OCI-M2 (cell line): ENCODE results near the gene UBALD1.
"Not testable (repeated sequence)": the region's sequence is repeated elsewhere in the genome, so short reads cannot be mapped to it uniquely, and the experiment has no call there.

ENCODE experiments used
- DNase-seq: peaks from one replicate; lab custom pipeline; 2025; ENCODE audit not compliant: unreplicated experiment; lab: John Stamatoyannopoulos, UW

UBALD1 gene

DNA sequence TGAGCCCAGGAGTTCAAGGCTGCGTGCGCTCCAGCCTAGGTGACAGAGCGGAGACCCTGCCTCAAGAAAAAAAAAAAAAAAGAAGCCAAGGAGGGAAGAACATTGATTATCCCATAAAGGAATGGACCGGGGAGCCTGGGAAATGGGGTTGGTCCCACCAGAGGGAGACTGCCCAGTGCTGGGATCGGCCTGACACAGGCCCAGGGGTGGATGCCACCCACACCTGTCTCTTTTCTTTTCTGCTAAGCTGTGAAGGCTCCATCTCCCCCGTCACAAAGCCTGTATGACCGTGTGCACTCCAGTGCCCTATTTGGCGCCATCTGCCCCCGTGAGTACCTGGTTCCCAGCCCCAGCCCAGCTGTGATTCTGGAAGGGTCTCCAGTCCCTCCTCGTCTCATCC is 15.7 kb downstream of the UBALD1 start:
- DNase-seq, result no peak

- DNase-seq, result no peak
These were observed 17.5 kb downstream of the UBALD1 start for GRCh38 chr16:4597174-4597573.

DNA sequence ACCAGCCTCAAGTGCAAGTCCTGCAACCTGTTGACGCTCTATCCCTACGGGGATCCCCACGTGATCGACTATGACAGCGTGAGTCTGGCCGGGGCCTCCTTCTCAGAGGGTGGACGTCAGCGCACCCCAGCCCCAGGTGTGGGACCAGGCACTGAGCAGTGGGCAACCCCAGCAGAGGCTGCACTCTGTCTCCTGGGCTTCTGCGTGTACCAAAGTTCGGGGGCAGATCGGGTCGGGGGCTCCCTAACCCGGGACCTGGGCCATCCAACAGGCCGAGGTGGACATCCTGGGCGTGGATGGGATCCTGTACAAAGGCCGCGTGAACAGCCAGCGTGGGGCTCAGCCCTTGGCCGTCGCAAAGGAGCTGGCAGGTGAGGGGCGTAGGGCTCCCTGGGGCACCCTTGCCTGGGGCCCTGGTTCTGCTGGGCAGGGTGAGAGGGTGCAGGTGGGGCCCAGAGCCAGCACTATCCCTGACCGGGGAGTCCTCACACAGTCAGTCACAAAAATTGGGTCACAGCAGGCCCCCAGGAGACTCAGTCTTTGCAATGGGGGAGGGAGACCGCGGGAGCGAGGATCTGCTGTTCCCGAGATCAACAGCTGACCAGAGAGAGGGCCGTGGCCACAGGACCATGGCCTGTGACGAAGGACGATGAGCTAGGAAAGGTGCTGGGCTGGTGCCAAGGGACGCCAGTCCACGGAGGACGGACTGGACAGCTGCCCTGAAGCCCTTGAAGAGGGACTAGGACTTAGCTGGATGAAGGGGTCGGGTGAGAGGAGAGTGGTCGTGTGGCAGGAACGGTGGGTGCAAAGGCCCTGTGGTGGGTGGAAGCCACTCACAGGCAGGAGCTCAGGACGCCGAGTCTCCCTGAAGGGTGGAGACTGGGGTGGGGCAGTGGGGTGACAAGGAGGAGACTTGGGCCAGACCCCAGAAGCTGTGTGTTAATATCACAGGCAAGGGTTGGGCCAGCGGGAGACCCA is 20.0 kb downstream of the UBALD1 start:
- DNase-seq, result no peak

DNA sequence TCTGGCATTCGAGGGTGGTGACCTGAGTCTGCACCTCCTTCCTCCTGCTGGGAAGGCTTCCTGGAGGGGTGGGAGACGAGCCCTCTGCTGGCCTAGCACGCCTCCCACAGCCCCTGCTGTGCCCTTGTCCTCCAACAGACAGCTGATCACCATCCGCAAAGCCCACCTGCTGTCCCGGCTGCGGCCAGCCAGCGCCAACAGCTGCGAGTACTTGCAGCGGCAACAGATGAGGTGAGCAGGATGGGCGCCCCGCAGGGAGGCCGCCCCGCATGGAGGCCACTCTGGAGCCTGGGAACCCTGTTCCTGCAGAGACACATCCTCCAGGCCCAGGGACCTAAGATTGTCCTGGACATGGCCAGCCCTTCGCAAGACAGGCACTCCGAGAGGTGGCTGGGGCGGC is 21.6 kb downstream of the UBALD1 start:
- no peak for DNase-seq

- DNase-seq, result no peak
These were observed 22.8 kb downstream of the UBALD1 start for GRCh38 chr16:4591706-4592470.

DNA sequence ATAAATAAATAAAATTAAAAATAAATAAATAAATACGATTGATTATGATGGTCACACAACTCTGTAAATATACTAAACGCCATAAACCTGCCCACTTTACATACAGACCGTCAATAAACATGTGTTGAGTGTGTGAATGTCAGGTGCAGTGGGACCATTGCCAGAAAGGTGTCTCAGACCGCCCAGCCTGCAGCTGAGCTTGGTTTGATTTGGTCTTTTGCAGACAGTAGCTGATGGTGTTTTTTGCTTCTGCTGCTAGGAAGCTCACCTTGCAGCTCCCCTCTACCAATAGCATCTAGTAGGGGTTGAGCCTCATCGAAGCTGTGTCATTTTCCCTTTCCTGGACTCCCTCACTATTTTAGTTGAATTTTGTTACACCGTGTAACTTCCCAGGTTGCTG is 23.5 kb downstream of the UBALD1 start:
- no peak for DNase-seq

GRCh38 chr16:4588961-4589360 is 25.7 kb downstream of the UBALD1 start:
- DNase-seq, result no peak

DNA sequence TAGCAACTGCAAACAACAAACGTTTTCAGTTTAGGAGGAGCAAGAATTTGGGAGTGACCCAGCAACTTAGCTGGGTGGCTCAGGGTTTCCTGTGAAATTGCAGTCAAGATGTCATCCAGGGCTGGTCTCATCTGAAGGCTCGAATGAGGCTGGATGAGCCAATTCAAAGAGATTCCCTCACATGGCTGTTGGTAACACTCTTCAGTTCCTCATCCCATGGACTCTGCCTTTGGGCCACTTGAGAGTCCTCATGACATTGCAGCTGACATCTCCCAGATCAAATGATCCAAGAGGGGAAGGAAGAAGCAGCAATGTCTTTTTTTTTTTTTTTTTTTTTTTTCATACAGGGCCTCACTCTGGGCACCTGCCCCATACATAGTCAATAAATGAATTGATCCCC is 26.3 kb downstream of the UBALD1 start:
- DNase-seq, result no peak

DNA sequence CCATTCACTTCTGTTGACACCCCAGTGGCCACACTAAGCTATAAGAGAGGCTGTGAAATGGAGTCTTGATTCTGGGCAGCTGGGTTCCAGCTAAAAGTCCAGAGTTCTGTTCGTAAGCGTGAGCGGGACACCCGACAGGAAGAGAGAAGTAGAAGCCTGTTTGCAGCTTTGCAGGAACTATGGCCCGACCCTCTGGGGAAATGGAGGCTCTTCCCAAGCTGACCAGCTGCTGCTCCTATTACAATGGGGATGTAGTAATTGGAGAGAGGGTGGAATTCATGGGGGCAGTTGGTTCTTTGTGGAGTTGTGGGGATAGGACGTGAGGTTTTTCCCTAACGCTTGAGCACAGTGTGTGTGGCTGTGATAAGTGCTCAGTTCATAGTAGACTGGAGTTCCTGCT is 28.4 kb downstream of the UBALD1 start:
- no peak for DNase-seq

GRCh38 chr16:4583906-4584305 is 30.8 kb downstream of the UBALD1 start:
- DNase-seq, result no peak

DNA sequence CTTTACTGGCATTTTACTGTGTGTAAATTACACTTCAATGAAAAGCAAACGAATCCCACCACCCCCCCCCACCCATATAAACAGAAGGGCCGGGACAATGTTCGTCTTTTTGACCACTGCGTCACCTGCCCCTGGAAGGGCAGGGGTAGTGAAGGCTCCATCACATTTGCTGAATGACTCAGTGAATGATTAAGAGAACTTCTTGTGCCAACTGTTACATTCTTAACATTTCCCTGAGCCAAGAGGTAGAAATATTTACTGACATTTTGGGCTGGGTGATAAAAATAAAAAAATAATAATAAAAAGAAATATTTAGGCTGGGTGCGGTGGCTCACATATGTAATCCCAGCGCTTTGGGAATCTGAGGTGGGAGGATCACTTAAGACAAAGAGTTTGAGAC is 34.4 kb downstream of the UBALD1 start:
- DNase-seq, result no peak

GRCh38 chr16:4578961-4579530 is 35.6 kb downstream of the UBALD1 start:
- no peak for DNase-seq

GRCh38 chr16:4576008-4576407 is 38.7 kb downstream of the UBALD1 start:
- DNase-seq, result no peak

DNA sequence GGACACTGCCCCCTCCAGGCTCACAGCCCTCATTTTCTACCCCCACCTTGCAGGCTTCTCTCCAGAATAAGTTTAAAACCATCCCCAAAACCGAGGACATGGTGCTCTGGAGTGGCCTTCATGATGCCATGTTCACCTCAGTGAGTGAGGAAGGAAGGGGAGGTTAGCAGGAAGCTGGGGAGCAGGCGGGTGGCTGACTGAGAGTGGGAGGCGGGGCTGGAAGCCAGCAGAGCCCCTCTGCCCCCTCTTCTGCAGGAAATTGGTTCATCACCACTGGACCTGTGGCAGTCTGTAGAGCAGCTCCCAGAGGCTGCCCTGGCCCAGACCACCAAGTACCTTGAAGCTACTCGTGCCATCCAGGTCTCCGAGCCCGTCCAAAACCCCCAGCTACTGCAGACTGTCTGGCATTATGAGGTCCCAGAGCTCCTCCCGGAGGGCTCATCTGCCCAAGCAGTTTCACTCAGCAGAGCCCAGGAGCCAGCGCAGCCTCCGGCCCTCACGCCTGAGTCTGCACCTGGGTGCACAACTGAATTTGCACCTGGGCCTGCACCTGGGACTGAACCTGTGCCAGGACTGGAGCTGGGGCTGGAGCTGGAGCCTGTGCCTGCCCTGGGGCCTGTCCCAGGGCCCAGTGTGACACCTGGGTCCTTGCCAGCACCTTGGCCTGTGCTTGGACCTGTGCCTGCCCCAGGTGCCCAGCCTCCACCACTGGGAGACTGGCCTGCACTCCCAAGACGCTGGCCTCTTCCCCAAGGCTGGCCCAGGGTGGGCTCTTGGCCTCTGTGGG is 39.6 kb downstream of the UBALD1 start:
- DNase-seq, result no peak

GRCh38 chr16:4573926-4574325 is 40.8 kb downstream of the UBALD1 start:
- DNase-seq, result not testable (repeated sequence)

GRCh38 chr16:4572715-4573114 is 42.0 kb downstream of the UBALD1 start:
- DNase-seq, result no peak

DNA sequence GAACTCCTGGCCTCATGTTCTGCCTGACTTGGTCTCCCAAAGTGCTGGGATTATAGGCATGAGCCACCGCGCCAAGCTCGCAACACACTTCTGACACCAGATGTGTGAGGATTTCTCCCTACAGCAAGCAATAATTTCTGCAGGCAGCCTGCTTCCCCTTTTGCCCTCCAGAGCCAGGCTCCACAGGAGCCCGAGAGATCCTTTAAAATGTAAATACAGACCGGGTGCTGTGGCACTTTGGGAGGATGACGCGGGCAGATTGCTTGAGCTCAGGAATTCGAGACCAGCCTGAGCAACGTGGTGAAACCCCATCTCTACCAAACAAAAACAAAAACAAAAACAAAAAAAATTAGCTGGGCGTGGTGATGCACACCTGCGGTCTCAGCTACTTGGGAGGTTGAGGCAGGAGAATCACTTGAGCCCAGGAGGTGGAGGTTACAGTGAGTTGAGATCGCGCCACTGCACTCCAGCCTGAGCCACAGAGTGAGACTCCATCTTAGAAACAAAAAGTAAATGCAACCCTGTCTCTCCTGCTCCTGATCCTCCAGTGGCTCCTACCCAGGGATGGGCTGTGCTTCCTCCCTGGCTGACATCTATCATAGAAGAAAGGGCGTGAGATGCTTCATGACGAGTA is 43.9 kb downstream of the UBALD1 start:
- DNase-seq, result no peak

GRCh38 chr16:4570086-4570485 is 44.6 kb downstream of the UBALD1 start:
- DNase-seq, result no peak

DNA sequence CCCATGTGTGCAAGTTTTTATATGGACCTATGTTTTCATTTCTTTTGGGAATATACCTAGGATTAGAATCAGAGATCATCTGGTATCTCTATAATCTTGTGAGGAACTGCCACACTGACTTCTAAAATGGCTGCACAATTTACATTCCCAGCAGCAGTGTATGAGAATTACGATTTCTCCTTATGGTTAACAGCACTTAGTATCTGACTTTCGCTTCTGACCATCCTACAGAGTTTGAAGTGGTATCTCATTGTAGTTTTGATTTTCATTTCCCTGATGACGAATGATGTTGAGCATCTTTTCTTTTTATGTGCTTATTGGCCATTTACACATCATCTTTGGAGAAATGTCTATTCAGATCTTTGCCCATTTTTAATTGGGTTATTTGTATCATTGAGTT is 48.5 kb downstream of the UBALD1 start:
- no peak for DNase-seq

DNA sequence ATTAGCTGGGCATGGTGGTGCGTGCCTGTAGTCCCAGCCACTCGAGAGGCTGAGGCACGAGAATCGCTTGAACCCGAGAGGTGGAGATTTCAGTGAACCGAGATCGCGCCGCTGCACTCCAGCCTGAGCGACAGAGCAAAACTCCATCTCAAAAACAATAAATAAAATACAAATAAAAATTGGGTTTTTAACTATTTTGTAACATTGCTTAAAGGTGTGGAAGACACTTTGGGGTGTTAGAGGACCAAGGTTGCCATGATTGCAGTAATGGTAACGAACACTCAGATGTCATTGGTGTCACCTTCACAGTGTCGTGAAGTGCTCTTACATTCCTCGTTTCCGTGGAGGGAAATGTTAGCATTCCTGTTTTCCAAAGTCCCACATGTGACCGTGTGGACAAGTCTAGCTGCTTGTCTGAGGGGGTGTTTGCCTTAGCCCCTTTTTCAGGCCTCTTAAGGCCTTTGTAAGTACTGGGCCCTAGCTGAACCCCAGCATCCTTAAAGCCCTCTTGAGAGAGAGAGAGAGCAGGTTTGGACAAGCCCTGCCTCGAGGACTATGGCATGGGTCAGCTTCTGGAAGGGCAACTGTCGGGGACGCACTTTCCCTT is 49.9 kb downstream of the UBALD1 start:
- no peak for DNase-seq
